ENCODE data around the gene RPL7L1.

DNA sequence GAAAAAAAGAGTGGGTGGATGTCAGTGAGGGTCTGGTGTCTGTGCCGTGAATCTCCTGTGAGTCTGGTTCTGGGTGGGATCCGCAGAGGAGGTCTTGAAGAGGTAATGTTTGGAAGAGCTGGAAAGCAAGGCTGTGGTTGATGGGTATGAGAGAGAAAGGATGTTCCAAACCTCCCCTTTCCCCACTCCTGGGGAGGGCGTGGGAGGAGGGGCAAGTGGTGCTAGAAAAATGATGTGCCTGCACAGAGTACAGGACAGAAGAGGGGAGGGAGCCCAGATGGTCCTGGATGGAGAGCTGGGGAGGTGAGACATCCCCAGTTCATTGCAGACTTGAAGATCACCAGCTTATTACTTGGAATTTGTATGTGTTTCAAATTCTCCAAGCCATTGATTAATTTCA, 53.0 kb downstream of the RPL7L1 start:
- TF ChIP-seq, protein P1, sequence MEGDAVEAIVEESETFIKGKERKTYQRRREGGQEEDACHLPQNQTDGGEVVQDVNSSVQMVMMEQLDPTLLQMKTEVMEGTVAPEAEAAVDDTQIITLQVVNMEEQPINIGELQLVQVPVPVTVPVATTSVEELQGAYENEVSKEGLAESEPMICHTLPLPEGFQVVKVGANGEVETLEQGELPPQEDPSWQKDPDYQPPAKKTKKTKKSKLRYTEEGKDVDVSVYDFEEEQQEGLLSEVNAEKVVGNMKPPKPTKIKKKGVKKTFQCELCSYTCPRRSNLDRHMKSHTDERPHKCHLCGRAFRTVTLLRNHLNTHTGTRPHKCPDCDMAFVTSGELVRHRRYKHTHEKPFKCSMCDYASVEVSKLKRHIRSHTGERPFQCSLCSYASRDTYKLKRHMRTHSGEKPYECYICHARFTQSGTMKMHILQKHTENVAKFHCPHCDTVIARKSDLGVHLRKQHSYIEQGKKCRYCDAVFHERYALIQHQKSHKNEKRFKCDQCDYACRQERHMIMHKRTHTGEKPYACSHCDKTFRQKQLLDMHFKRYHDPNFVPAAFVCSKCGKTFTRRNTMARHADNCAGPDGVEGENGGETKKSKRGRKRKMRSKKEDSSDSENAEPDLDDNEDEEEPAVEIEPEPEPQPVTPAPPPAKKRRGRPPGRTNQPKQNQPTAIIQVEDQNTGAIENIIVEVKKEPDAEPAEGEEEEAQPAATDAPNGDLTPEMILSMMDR (conservative IDR thresholded peaks at IDR 0.05; ENCODE audit: low read depth, low read length): no peak
- TF ChIP-seq POLR2A (IDR thresholded peaks at IDR 0.05; ENCODE audit: low read depth, low read length) (no peak), USF2 (IDR thresholded peaks at IDR 0.05; ENCODE audit: low read depth, low read length) (no peak), RCOR1 (IDR thresholded peaks at IDR 0.05; ENCODE audit: insufficient replicate concordance, low read length) (no peak), MAFK (IDR thresholded peaks at IDR 0.05; ENCODE audit: low read depth, low read length) (no peak), RAD21 (IDR thresholded peaks at IDR 0.05; ENCODE audit: low read length) (no peak), CEBPB (IDR thresholded peaks at IDR 0.05; ENCODE audit: low read depth, low read length) (no peak), ELK1 (IDR thresholded peaks at IDR 0.05; ENCODE audit: borderline replicate concordance, low read depth, low read length) (no peak), BHLHE40 (IDR thresholded peaks at IDR 0.05; ENCODE audit: low read depth, low read length) (no peak)
